GM13976 (cell line): ENCODE results near the gene GGT6.

Source experiments
- DNase-seq: peaks from one replicate; pipeline ENCODE4 v3.0.0; 2012; ENCODE audit warnings: low spot score
- in situ Hi-C: fragments of 300-500 bp; cut with MboI; formaldehyde crosslinking; loops from one replicate; pipeline ENCODE4 v1.12.0; 2022; ENCODE audit warnings: low sequenced_read_pairs, mixed read lengths, inconsistent platforms; ENCODE audit not compliant: unreplicated experiment
- TF ChIP-seq, protein P1 (sequence below): IDR thresholded peaks from 2 replicates; pipeline ENCODE4 v1.5.1; 2012; ENCODE audit warnings: borderline replicate concordance, mild to moderate bottlenecking; ENCODE audit not compliant: insufficient read depth; ENCODE audit errors: extremely low read depth, missing control alignments, control extremely low read depth

GGT6 gene

DNA sequence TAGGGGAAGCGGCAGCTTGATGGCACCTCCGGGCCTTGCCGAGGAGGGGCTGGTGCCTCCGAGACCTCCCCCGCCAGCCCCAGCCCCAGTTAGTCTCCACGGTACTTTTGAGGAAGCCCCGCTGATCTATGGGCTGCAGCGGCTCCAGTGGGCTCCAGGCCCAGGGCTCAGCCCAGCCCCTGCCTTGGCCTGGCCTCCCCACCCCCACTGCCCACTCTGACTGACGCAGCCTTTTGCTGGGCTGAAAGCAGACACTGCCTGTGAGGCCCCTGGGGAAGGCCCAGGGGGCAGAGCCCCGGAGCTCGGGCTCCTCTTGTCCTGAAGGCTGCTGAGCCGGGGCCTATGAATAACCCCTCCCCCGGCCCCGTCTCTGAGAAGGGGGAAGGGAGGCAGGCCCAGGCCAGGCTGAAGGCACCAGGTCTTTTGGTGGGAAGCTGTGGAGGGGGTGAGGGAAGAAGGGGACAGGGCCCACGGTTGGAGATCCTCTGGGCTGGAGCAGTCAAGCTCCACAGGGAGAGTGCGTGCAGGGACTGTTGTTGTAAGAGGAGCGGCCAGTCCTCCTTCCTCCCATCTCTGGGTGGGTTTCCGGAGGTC, 16.4 kb upstream of the GGT6 start:
- DNase-seq = no peak
- TF ChIP-seq, protein P1, sequence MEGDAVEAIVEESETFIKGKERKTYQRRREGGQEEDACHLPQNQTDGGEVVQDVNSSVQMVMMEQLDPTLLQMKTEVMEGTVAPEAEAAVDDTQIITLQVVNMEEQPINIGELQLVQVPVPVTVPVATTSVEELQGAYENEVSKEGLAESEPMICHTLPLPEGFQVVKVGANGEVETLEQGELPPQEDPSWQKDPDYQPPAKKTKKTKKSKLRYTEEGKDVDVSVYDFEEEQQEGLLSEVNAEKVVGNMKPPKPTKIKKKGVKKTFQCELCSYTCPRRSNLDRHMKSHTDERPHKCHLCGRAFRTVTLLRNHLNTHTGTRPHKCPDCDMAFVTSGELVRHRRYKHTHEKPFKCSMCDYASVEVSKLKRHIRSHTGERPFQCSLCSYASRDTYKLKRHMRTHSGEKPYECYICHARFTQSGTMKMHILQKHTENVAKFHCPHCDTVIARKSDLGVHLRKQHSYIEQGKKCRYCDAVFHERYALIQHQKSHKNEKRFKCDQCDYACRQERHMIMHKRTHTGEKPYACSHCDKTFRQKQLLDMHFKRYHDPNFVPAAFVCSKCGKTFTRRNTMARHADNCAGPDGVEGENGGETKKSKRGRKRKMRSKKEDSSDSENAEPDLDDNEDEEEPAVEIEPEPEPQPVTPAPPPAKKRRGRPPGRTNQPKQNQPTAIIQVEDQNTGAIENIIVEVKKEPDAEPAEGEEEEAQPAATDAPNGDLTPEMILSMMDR = no peak
- in situ Hi-C loops = no loop called here

DNA sequence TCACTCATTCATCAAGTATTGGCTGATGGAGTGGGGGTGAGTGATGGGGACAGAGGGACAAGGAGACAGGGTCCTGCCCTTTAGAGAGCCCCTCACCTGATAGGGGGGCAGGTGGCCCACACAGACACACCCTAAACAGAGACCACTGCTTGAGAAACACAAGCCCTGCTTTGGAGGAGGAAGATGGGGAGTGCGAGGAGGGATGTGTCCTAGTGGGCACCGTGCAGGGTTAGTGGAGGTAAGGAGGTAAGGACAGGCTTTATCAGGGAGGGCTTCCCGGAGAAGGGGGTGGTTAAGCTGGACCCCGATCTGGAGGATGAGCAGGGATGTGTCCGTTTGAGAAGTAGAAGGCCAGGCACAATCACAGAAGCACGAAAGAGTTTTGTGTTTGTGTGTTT, 15.8 kb upstream of the GGT6 start:
- DNase-seq = no peak
- TF ChIP-seq, protein P1 = no peak
- in situ Hi-C loops = no loop called here

DNA sequence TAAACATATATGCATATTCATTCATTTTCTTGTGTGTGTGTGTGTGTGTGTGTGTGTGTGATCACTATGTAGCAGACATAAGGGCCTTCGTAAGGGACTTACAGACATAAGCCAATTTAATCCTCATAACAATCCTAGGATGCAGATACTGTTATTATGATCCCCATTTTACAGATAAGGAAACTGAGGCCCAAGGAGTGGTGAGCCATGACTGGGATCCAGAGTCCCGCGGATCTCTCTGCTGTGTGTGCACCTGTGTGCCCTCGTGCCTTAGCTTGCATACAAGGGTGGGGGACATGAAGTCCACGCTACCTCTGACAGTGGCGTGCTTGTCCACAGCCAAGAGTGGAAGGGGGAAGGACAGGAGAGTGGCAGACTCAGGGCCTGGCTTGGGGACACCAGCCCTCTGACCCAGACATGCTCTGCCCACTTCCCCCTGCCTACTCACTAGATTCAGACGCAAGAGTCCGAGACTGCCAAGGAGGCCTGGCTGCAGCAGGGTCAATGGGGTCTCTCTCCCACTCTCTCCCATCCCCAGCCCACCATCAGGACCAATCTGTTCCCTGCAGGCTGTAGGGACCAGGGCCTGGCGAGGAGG, 14.2 kb upstream of the GGT6 start:
- no peak for DNase-seq
- TF ChIP-seq, protein P1 = no peak
- in situ Hi-C loops = no loop called here

DNA sequence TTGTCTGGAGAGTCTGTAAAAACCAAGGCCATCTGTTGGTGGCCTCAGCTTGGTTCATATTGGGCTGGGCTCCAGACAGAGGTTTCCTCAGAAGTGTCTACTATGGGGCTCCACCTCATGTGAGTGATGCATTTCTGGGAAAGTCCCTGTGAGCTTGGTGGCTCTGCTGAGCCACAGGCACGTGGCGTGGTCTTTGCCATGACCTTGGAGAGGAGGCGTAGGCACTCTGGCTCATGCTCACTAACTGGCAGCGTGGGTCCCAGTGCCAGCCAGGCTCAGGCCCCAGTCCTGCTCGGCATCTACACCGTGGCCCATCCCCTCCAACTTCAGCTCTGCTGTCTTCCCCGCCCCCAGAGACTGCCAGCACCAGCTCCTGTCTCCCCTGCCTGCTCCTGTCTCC, 13.3 kb upstream of the GGT6 start:
- DNase-seq = peak; percentile 71
- TF ChIP-seq, protein P1 = no peak
- in situ Hi-C loops = no loop called here

DNA sequence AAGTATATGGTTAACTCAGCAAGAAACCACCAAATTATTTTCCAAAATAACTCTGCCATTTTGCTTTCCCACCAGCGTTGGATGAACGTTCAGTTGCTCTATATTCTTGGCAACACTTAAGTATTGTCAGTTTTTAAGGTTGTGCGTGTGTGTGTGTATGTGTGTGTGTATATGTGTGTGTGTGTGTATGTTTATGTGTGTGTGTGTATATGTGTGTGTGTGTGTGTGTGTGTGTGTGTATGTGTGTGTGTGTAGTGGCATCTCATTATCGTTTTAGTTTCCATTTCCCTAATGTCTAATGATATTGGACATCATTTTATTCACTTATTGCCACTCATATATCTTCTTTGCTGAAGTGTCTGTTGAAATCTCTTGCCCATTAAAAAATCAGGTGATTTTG, 12.7 kb upstream of the GGT6 start:
- DNase-seq = no peak
- in situ Hi-C loops = no loop called here
- TF ChIP-seq, protein P1 = no peak

DNA sequence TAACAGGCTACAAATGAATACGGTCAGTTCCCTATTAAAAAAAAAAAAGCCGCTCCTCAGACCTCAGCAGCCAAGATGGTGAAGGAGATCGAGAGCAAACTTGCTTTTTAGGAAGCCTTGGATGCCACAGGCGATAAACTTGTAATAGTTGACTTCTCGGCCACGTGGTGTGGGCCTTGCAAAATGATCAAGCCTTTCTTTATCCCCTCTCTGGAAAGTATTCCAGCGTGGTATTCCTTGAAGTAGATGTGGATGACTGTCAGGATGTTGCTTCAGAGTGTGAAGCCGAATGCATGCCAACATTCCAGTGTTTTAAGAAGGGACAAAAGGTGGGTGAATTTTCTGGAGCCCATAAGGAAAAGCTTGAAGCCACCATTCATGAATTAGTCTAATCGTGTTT, 11.8 kb upstream of the GGT6 start:
- in situ Hi-C loops = no loop called here
- DNase-seq = no peak
- TF ChIP-seq, protein P1 = no peak
